HFFc6 (cell line): Measurements from ENCODE around the gene GALNTL6. TPM values are rescaled to one million over a fixed set of nuclear protein-coding genes. Genes with fewer than 3 reads are reported as not detected.

Experiments
- DNase-seq: peaks from one replicate; pipeline ENCODE4 v3.0.0-alpha.2; 2018
- H3K27ac Mint-ChIP-seq: 2 replicates; pipeline ENCODE4 v1.8.0; 2020; ENCODE audit warnings: mild to moderate bottlenecking, mixed read lengths
- H3K27me3 Mint-ChIP-seq: 2 replicates; pipeline ENCODE4 v1.8.0; 2021; ENCODE audit warnings: mild to moderate bottlenecking, moderate library complexity, mixed read lengths; ENCODE audit not compliant: insufficient read depth
- H3K36me3 Mint-ChIP-seq: 2 replicates; pipeline ENCODE4 v1.8.0; 2021; ENCODE audit warnings: low read depth, mixed read lengths
- H3K4me1 Mint-ChIP-seq: 2 replicates; pipeline ENCODE4 v1.8.0; 2020; ENCODE audit warnings: low read depth, mixed read lengths
- H3K4me3 Mint-ChIP-seq: 2 replicates; pipeline ENCODE4 v1.8.0; 2020; ENCODE audit warnings: mild to moderate bottlenecking, moderate library complexity, mixed read lengths
- H3K9me3 Mint-ChIP-seq: 2 replicates; pipeline ENCODE4 v1.8.0; 2020; ENCODE audit warnings: mild to moderate bottlenecking, mixed read lengths
- CTCF ChIP-seq: fragments of 200-600 bp; sonication (generic); IDR thresholded peaks from 2 replicates; pipeline ENCODE4 v1.5.0; 2021; ENCODE audit warnings: antibody characterized with exemption, mild to moderate bottlenecking
- total RNA-seq, 6 experiments: library from RNA; stranded (reverse); fragmentation: NEBNext Ultra II Directional; extraction: Animal tissue kit (Norgen Biotek cat#: 25700); gene quantifications; 2 replicates in 1 of 6; 3 replicates in 5 of 6; pipeline ENCODE4 v1.2.3, GENCODE V29; 2021

Gene GALNTL6
- total RNA-seq, 6 experiments from 2014 or later = 0.07 TPM; not detected in 5

GRCh38 chr4:172390331-172390730, 577.1 kb downstream of the GALNTL6 start:
- H3K27me3 Mint-ChIP-seq = no peaks in the 10 kb centered on the region
- H3K9me3 Mint-ChIP-seq = peaks cover 17% of the 10 kb centered on the region
- H3K27ac Mint-ChIP-seq = no peak overlapping the region
- peaks cover 3% of the 10 kb centered on the region; the same call in 1 of the 2 replicates for H3K36me3 Mint-ChIP-seq
- no peaks in the 10 kb centered on the region for H3K4me1 Mint-ChIP-seq
- no peak for DNase-seq
- no peak for TF ChIP-seq CTCF
- no peak overlapping the region for H3K4me3 Mint-ChIP-seq

- Mint-ChIP-seq H3K36me3 (no peaks in the 10 kb centered on the region), H3K27ac (no peak overlapping the region), H3K4me3 (no peak overlapping the region), H3K9me3 (peaks cover 4% of the 10 kb centered on the region), H3K27me3 (no peaks in the 10 kb centered on the region), H3K4me1 (no peaks in the 10 kb centered on the region)
- TF ChIP-seq CTCF = no peak
- no peak for DNase-seq
Observed at GRCh38 chr4:172392741-172393140, 579.5 kb downstream of the GALNTL6 start.

- Mint-ChIP-seq H3K4me1 (no peaks in the 10 kb centered on the region), H3K4me3 (no peak overlapping the region), H3K36me3 (no peaks in the 10 kb centered on the region), H3K27me3 (no peaks in the 10 kb centered on the region), H3K27ac (no peak overlapping the region), H3K9me3 (no peaks in the 10 kb centered on the region; the same call in 1 of the 2 replicates)
- no peak for DNase-seq
- no peak for TF ChIP-seq CTCF
Observed at GRCh38 chr4:172393220-172393619, 580.0 kb downstream of the GALNTL6 start.

- Mint-ChIP-seq H3K4me3 (no peak overlapping the region), H3K27me3 (no peaks in the 10 kb centered on the region), H3K4me1 (no peaks in the 10 kb centered on the region), H3K36me3 (no peaks in the 10 kb centered on the region), H3K9me3 (peaks cover 14% of the 10 kb centered on the region), H3K27ac (no peak overlapping the region)
- no peak for DNase-seq
- TF ChIP-seq CTCF = no peak
Observed at GRCh38 chr4:172404676-172405075, 591.5 kb downstream of the GALNTL6 start.

GRCh38 chr4:172410363-172410762, 597.2 kb downstream of the GALNTL6 start:
- no peaks in the 10 kb centered on the region for H3K36me3 Mint-ChIP-seq
- no peaks in the 10 kb centered on the region for H3K4me1 Mint-ChIP-seq
- H3K27ac Mint-ChIP-seq = no peak overlapping the region
- no peak for TF ChIP-seq CTCF
- no peak for DNase-seq
- no peaks in the 10 kb centered on the region for H3K27me3 Mint-ChIP-seq
- peaks cover 5% of the 10 kb centered on the region for H3K9me3 Mint-ChIP-seq
- no peak overlapping the region for H3K4me3 Mint-ChIP-seq

GRCh38 chr4:172411149-172411548, 597.9 kb downstream of the GALNTL6 start:
- no peak overlapping the region for H3K4me3 Mint-ChIP-seq
- no peak for TF ChIP-seq CTCF
- H3K36me3 Mint-ChIP-seq = no peaks in the 10 kb centered on the region
- no peaks in the 10 kb centered on the region for H3K27me3 Mint-ChIP-seq
- no peak for DNase-seq
- peaks cover 5% of the 10 kb centered on the region for H3K9me3 Mint-ChIP-seq
- no peaks in the 10 kb centered on the region for H3K4me1 Mint-ChIP-seq
- no peak overlapping the region for H3K27ac Mint-ChIP-seq
